WI38 (cell line): ENCODE measurements around the gene DNM3.
"Not testable (repeated sequence)": the region's sequence is repeated elsewhere in the genome, so short reads cannot be mapped to it uniquely, and the experiment has no call there.

Experiments
- H3K4me3 ChIP-seq: 2 replicates; pipeline ENCODE4 v1.5.1; 2011; ENCODE audit warnings: low read depth, mild to moderate bottlenecking, control low read depth, low read length
- CTCF ChIP-seq: IDR thresholded peaks from 2 replicates; pipeline ENCODE4 v1.5.1; 2012; ENCODE audit warnings: low read depth, mild to moderate bottlenecking, control low read depth, low read length

The DNM3 gene

GRCh38 chr1:172363852-172364251, 522.6 kb downstream of the DNM3 start:
- no peak overlapping the region for H3K4me3 ChIP-seq
- no peak for TF ChIP-seq CTCF

GRCh38 chr1:172371646-172372045, 530.3 kb downstream of the DNM3 start:
- not testable (repeated sequence) for H3K4me3 ChIP-seq

GRCh38 chr1:172373864-172374263, 532.6 kb downstream of the DNM3 start:
- no peak for TF ChIP-seq CTCF
- no peak overlapping the region for H3K4me3 ChIP-seq

GRCh38 chr1:172375211-172375631, 533.9 kb downstream of the DNM3 start:
- no peak overlapping the region for H3K4me3 ChIP-seq
- no peak for TF ChIP-seq CTCF

- TF ChIP-seq CTCF = no peak
- no peak overlapping the region for H3K4me3 ChIP-seq
Observed at GRCh38 chr1:172376431-172376830, 535.1 kb downstream of the DNM3 start.

- no peak for TF ChIP-seq CTCF
- H3K4me3 ChIP-seq = no peak overlapping the region
Observed at GRCh38 chr1:172377565-172377964, 536.3 kb downstream of the DNM3 start.

GRCh38 chr1:172378109-172378760, 536.9 kb downstream of the DNM3 start:
- H3K4me3 ChIP-seq = no peak overlapping the region
- no peak for TF ChIP-seq CTCF
